Measurements from ENCODE around the gene PPP3R1. TPM values are rescaled to one million over a fixed set of nuclear protein-coding genes. Genes with fewer than 3 reads are reported as not detected.

PPP3R1 gene
- total RNA-seq, 1 experiment from 2014 or later, result 70.9 TPM

DNA sequence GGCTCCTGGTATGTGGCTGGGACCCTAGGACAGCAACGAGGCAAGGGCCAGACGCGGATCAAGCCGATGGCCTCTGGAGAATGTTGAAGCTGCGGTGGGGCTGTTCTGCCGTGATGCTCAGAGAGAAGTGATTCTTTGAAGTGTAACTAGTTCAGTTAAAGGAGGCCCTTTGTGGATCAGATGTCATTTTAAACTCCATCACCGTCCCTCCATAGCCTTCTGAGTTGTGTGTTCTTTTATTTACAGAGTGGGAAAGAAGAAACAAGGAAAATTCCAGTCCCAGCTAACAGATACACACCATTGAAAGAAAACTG is 94.2 kb downstream of the PPP3R1 start:
- Mint-ChIP-seq H3K27ac (ENCODE audit: unreplicated experiment) (peak overlapping the region; percentile 100), H3K36me3 (ENCODE audit: insufficient read depth, unreplicated experiment) (peaks cover 52% of the 10 kb centered on the region), H3K4me1 (ENCODE audit: low read depth, unreplicated experiment) (peaks cover 7% of the 10 kb centered on the region), H3K4me3 (ENCODE audit: unreplicated experiment) (peak overlapping the region; percentile 100), H3K27me3 (ENCODE audit: insufficient read depth, unreplicated experiment) (no peaks in the 10 kb centered on the region), H3K9me3 (ENCODE audit: unreplicated experiment) (no peaks in the 10 kb centered on the region)
- intact Hi-C loops (cut with micrococcal nuclease; ENCODE audit: unreplicated experiment), result no loop called here
- TSS peak; percentile 61 for BruUV-seq (replicated peaks)
- DNase-seq, result no peak
- H3K4me1 ChIP-seq, result peaks cover 3% of the 10 kb centered on the region; the same call in 1 of the 2 replicates
- no peaks in the 10 kb centered on the region for H3K27me3 ChIP-seq (replicated peaks; ENCODE audit: control insufficient read depth, insufficient read depth, low read length)
- POLR2A ChIA-PET, result interaction anchor here (1.0 to 1.4 kb wide), 3 partner anchors 10 to 95 kb away, joined by 3 to 7 read pairs (median 6); partner anchors contain the start of genes C1D and PPP3R1
- no peak for TF ChIP-seq CTCF (IDR thresholded peaks at IDR 0.05; ENCODE audit: insufficient read depth in 1 of 2, low read depth in 1 of 2, low read length in 1 of 2, severe bottlenecking in 1 of 2, unreplicated experiment in 1 of 2)
- CTCF ChIA-PET, result no interaction called here
- no peaks in the 10 kb centered on the region for H3K36me3 ChIP-seq (ENCODE audit: control insufficient read depth, insufficient read depth, low read length)
- H3K9me3 ChIP-seq, result no peaks in the 10 kb centered on the region
- peak overlapping the region; percentile 76 for H3K4me3 ChIP-seq (ENCODE audit: low read depth, low read length)

DNA sequence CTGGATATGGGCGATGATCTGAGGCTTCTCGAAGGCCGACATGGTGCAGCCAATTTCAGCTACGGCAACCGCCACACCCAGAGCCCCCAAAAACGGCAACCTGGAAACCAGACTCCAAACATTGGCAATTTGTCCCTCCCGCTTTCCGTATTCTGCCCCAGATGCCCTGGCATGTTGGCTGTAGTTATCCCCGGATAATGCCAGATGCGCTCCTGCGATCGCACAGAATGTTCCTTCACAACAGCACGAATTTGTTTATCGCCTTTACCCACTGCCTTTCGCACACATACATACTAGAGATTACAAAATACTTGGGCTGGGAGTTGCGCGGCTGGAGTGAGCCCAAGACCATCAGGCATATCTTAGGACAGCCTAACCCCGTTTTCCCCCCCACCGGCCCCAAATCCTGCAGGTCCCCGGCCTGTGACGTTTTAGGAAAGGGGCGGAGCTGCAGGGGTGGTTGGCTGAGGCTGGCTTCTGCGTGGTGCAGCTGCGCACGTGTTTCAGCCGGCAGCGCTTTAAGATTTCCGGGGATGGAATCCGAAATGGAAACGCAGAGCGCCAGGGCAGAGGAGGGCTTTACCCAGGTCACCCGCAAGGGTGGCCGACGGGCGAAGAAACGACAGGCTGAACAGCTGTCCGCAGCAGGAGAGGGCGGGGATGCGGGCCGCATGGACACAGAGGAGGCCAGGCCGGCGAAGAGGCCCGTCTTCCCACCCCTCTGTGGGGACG is 94.8 kb downstream of the PPP3R1 start, which contains the start of gene PNO1:
PNO1 (plus strand) TSS at position 487 of the 732 bp plus-strand sequence; CDS start at position 534, 47 bp downstream.
- Mint-ChIP-seq H3K4me1 (ENCODE audit: low read depth, unreplicated experiment) (peaks cover 7% of the 10 kb centered on the region), H3K9me3 (ENCODE audit: unreplicated experiment) (no peaks in the 10 kb centered on the region), H3K4me3 (ENCODE audit: unreplicated experiment) (peak within 1 kb of the TSS; percentile 100), H3K27ac (ENCODE audit: unreplicated experiment) (peak within 1 kb of the TSS; percentile 100), H3K36me3 (ENCODE audit: insufficient read depth, unreplicated experiment) (peaks cover 47% of the 10 kb centered on the region), H3K27me3 (ENCODE audit: insufficient read depth, unreplicated experiment) (no peaks in the 10 kb centered on the region)
- no TSS peak for BruUV-seq (replicated peaks)
- ChIA-PET CTCF (no interaction called here), POLR2A (interaction anchor here (1.0 to 1.4 kb wide), 3 partner anchors 10 to 95 kb away, joined by 3 to 7 read pairs (median 6); partner anchors contain the start of genes C1D and PPP3R1)
- DNase-seq, result peak; percentile 97
- Histone ChIP-seq H3K4me1 (peaks cover 3% of the 10 kb centered on the region; the same call in 1 of the 2 replicates), H3K9me3 (no peaks in the 10 kb centered on the region), H3K27me3 (replicated peaks; ENCODE audit: control insufficient read depth, insufficient read depth, low read length) (no peaks in the 10 kb centered on the region), H3K4me3 (ENCODE audit: low read depth, low read length) (peak within 1 kb of the TSS; percentile 76), H3K36me3 (ENCODE audit: control insufficient read depth, insufficient read depth, low read length) (no peaks in the 10 kb centered on the region)
- intact Hi-C loops (cut with micrococcal nuclease; ENCODE audit: unreplicated experiment), result loop anchor here (1.0 to 2.0 kb wide), 3 partner anchors 33 to 95 kb away; partner anchors contain the start of gene PPP3R1
- no peak for TF ChIP-seq CTCF (IDR thresholded peaks at IDR 0.05; ENCODE audit: insufficient read depth in 1 of 2, low read depth in 1 of 2, low read length in 1 of 2, severe bottlenecking in 1 of 2, unreplicated experiment in 1 of 2)

DNA sequence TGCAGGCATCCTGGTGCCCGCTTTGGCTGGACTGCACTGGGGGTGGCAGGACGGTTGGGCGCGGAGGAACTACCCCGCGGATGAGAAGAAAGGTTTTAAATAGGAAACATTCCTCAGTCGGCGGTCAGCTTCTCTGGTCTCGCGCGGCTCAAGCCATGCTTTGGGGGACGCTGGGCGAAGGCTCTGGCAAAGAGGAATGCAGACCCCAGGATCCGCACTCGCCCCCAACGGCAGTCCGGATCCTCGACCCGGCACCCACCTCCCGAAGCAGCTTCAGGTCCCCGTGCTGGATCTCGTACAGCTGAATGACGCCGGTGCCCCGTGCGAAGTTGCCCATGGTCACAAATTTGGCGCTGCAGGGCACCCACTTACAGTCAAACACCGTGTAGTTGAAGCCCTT is 95.3 kb downstream of the PPP3R1 start:
- TF ChIP-seq CTCF (IDR thresholded peaks at IDR 0.05; ENCODE audit: insufficient read depth in 1 of 2, low read depth in 1 of 2, low read length in 1 of 2, severe bottlenecking in 1 of 2, unreplicated experiment in 1 of 2), result no peak
- CTCF ChIA-PET, result no interaction called here
- Mint-ChIP-seq H3K27ac (ENCODE audit: unreplicated experiment) (peak overlapping the region; percentile 100), H3K27me3 (ENCODE audit: insufficient read depth, unreplicated experiment) (no peaks in the 10 kb centered on the region), H3K4me3 (ENCODE audit: unreplicated experiment) (peak overlapping the region; percentile 100), H3K36me3 (ENCODE audit: insufficient read depth, unreplicated experiment) (peaks cover 41% of the 10 kb centered on the region), H3K9me3 (ENCODE audit: unreplicated experiment) (no peaks in the 10 kb centered on the region), H3K4me1 (ENCODE audit: low read depth, unreplicated experiment) (peaks cover 7% of the 10 kb centered on the region)
- no peaks in the 10 kb centered on the region for H3K36me3 ChIP-seq (ENCODE audit: control insufficient read depth, insufficient read depth, low read length)
- intact Hi-C loops (cut with micrococcal nuclease; ENCODE audit: unreplicated experiment), result loop anchor here (1.0 to 2.0 kb wide), 3 partner anchors 34 to 95 kb away; partner anchors contain the start of gene PPP3R1
- H3K9me3 ChIP-seq, result no peaks in the 10 kb centered on the region
- POLR2A ChIA-PET, result interaction anchor here (1.0 to 1.4 kb wide), 3 partner anchors 11 to 96 kb away, joined by 3 to 7 read pairs (median 6); partner anchors contain the start of genes C1D and PPP3R1
- peak overlapping the region; percentile 76 for H3K4me3 ChIP-seq (ENCODE audit: low read depth, low read length)
- no peaks in the 10 kb centered on the region for H3K27me3 ChIP-seq (replicated peaks; ENCODE audit: control insufficient read depth, insufficient read depth, low read length)
- H3K4me1 ChIP-seq, result peaks cover 3% of the 10 kb centered on the region; the same call in 1 of the 2 replicates
- no TSS peak for BruUV-seq (replicated peaks)
- DNase-seq, result peak in 1 of 2 experiments; percentile 35
